ENCODE measurements around the gene NLRX1.

NLRX1 gene

DNA sequence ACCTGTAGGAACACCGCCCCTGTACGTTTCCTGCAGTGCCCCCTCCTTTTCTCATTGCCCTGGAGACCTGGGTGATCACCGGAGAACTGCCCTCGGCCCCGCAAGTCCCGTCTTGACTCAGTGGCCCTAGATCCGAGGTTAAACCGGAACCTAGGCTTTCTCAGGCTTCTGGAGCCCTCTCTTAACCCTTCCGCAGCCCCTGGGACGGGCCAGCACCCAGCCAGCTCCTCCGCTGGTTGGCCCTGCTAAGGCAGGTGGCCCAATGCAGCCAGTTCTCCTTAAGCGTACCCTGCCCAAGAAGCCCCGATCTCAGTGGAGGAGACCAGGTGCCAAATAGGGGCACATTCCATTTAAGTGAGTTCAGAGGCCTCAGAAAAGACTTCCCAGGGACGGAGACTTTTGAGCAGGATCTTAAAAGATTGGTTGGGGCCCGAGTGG is 776 bp downstream of the NLRX1 start:
- TF ChIP-seq, protein P1, sequence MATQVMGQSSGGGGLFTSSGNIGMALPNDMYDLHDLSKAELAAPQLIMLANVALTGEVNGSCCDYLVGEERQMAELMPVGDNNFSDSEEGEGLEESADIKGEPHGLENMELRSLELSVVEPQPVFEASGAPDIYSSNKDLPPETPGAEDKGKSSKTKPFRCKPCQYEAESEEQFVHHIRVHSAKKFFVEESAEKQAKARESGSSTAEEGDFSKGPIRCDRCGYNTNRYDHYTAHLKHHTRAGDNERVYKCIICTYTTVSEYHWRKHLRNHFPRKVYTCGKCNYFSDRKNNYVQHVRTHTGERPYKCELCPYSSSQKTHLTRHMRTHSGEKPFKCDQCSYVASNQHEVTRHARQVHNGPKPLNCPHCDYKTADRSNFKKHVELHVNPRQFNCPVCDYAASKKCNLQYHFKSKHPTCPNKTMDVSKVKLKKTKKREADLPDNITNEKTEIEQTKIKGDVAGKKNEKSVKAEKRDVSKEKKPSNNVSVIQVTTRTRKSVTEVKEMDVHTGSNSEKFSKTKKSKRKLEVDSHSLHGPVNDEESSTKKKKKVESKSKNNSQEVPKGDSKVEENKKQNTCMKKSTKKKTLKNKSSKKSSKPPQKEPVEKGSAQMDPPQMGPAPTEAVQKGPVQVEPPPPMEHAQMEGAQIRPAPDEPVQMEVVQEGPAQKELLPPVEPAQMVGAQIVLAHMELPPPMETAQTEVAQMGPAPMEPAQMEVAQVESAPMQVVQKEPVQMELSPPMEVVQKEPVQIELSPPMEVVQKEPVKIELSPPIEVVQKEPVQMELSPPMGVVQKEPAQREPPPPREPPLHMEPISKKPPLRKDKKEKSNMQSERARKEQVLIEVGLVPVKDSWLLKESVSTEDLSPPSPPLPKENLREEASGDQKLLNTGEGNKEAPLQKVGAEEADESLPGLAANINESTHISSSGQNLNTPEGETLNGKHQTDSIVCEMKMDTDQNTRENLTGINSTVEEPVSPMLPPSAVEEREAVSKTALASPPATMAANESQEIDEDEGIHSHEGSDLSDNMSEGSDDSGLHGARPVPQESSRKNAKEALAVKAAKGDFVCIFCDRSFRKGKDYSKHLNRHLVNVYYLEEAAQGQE (IDR thresholded peaks at IDR 0.05; ENCODE audit: insufficient read depth in 1 of 2, low read depth in 2 of 2, low read length in 2 of 2) = no peak
- no peak for TF ChIP-seq TAF1 (IDR thresholded peaks at IDR 0.05; ENCODE audit: borderline replicate concordance, insufficient read depth, low read length)
- TF ChIP-seq SIN3A (IDR thresholded peaks at IDR 0.05; ENCODE audit: borderline replicate concordance, insufficient read depth, low read length) = no peak
- no peak for TF ChIP-seq FOXP2 (optimal IDR thresholded peaks at IDR 0.05; ENCODE audit: borderline replicate concordance, extremely low read depth, extremely low read length, insufficient read depth)
- TF ChIP-seq POLR2AphosphoS5 (IDR thresholded peaks at IDR 0.05; ENCODE audit: low read depth, low read length) = no peak

DNA sequence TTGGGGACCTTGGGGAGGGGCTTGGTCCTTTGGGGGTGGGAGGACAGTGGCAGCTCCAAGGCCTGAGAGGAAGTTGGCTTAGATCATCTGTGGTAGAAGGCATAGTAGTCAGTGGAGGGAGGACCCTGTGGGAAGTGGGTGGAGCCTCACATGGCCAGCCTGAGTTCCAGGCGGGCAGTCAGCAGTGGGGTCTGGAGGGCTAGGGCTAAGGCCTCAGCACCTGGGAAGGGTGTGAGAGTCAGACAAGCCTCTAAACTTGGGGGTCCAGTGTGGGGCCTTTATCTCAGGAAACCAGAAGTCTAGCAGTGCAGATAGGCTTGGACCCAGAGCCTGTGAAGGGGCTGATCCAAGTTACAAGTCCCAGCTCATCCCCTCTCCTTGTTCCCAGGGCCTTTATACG is 4.0 kb downstream of the NLRX1 start:
- TF ChIP-seq, protein P1 (IDR thresholded peaks at IDR 0.05; ENCODE audit: insufficient read depth in 1 of 2, low read depth in 2 of 2, low read length in 2 of 2) = no peak
- no peak for TF ChIP-seq TAF1 (IDR thresholded peaks at IDR 0.05; ENCODE audit: borderline replicate concordance, insufficient read depth, low read length)
- no peak for TF ChIP-seq SIN3A (IDR thresholded peaks at IDR 0.05; ENCODE audit: borderline replicate concordance, insufficient read depth, low read length)

DNA sequence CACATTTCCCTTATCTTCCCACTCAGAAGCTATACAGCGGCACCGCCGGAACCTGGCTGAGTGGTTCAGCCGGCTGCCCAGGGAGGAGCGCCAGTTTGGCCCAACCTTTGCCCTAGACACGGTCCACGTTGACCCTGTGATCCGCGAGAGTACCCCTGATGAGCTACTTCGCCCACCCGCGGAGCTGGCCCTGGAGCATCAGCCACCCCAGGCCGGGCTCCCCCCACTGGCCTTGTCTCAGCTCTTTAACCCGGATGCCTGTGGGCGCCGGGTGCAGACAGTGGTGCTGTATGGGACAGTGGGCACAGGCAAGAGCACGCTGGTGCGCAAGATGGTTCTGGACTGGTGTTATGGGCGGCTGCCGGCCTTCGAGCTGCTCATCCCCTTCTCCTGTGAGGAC is 4.9 kb downstream of the NLRX1 start:
- TF ChIP-seq POLR2AphosphoS5 (IDR thresholded peaks at IDR 0.05; ENCODE audit: low read depth, low read length) = no peak
- no peak for TF ChIP-seq TAF1 (IDR thresholded peaks at IDR 0.05; ENCODE audit: borderline replicate concordance, insufficient read depth, low read length)
- no peak for TF ChIP-seq FOXP2 (optimal IDR thresholded peaks at IDR 0.05; ENCODE audit: borderline replicate concordance, extremely low read depth, extremely low read length, insufficient read depth)
- no peak for TF ChIP-seq SIN3A (IDR thresholded peaks at IDR 0.05; ENCODE audit: borderline replicate concordance, insufficient read depth, low read length)
- TF ChIP-seq, protein P1 (IDR thresholded peaks at IDR 0.05; ENCODE audit: insufficient read depth in 1 of 2, low read depth in 2 of 2, low read length in 2 of 2) = no peak

DNA sequence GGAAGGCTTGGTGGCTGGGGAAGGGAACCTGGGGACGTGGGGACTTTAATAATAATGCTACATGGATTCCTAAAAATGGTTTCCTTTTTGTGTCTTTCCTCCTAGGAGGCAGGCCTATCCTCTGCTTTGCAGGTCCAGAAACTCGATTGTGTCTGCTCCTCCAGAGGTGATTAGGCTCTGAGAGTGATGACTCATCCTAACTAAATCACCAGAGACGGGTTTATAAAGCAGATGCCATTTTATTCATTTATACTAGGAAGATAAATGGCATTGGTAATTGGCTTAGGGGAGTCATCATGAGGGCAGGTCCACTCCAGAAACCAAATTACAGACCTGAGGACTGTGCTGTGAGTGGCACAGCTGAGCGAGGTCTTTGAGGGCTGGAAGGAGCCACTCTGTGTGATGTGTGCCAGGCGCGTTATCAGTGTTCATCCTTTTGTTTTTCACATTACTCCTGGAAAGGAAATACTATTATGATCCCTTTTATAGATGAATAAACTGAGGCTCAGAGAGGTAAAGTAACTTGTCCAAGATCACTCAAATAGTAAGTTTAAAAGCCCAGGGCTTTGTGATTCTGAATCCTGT is 7.1 kb downstream of the NLRX1 start:
- no peak for TF ChIP-seq FOXP2 (optimal IDR thresholded peaks at IDR 0.05; ENCODE audit: borderline replicate concordance, extremely low read depth, extremely low read length, insufficient read depth)
- TF ChIP-seq POLR2AphosphoS5 (IDR thresholded peaks at IDR 0.05; ENCODE audit: low read depth, low read length) = no peak
- TF ChIP-seq SIN3A (IDR thresholded peaks at IDR 0.05; ENCODE audit: borderline replicate concordance, insufficient read depth, low read length) = no peak
- no peak for TF ChIP-seq TAF1 (IDR thresholded peaks at IDR 0.05; ENCODE audit: borderline replicate concordance, insufficient read depth, low read length)
- TF ChIP-seq, protein P1 (IDR thresholded peaks at IDR 0.05; ENCODE audit: insufficient read depth in 1 of 2, low read depth in 2 of 2, low read length in 2 of 2) = no peak
